GM21390 (cell line): ENCODE measurements around the gene SAXO2.
"Not testable (repeated sequence)": the region's sequence is repeated elsewhere in the genome, so short reads cannot be mapped to it uniquely, and the experiment has no call there.

ENCODE experiments used
- ATAC-seq: cut with Tn5 transposase; IDR thresholded peaks from one replicate; pipeline ENCODE4 v1.9.1; 2021; ENCODE audit not compliant: unreplicated experiment

SAXO2 gene

GRCh38 chr15:82262422-82263026 is at the start of gene SAXO2, which contains the start of gene EFL1:
Gene SAXO2, plus strand, starts transcription at chr15:82262818. Its CDS starts 62 bp downstream, at chr15:82262880.
Gene EFL1, minus strand, starts transcription at chr15:82262734. Its CDS starts 956 bp downstream, at chr15:82261778.
- peak; percentile 95 for ATAC-seq

- not testable (repeated sequence) for ATAC-seq
Measured at GRCh38 chr15:82216092-82216491, 46.5 kb upstream of the SAXO2 start.

GRCh38 chr15:82221535-82221934 is 41.1 kb upstream of the SAXO2 start:
- not testable (repeated sequence) for ATAC-seq

- ATAC-seq: no peak
Measured at GRCh38 chr15:82228750-82229149, 33.9 kb upstream of the SAXO2 start.

- ATAC-seq: no peak
Measured at GRCh38 chr15:82231233-82231632, 31.4 kb upstream of the SAXO2 start.

- ATAC-seq: no peak
Measured at GRCh38 chr15:82231842-82232241, 30.8 kb upstream of the SAXO2 start.

- not testable (repeated sequence) for ATAC-seq
Measured at GRCh38 chr15:82237944-82238534, 24.6 kb upstream of the SAXO2 start.

- no peak for ATAC-seq
Measured at GRCh38 chr15:82239685-82240391, 22.8 kb upstream of the SAXO2 start.

- not testable (repeated sequence) for ATAC-seq
Measured at GRCh38 chr15:82241836-82242499, 20.6 kb upstream of the SAXO2 start.

- ATAC-seq: not testable (repeated sequence)
Measured at GRCh38 chr15:82243644-82244043, 19.0 kb upstream of the SAXO2 start.

GRCh38 chr15:82245956-82246355 is 16.7 kb upstream of the SAXO2 start:
- not testable (repeated sequence) for ATAC-seq

GRCh38 chr15:82248261-82248660 is 14.4 kb upstream of the SAXO2 start:
- not testable (repeated sequence) for ATAC-seq

GRCh38 chr15:82261566-82262421 is 824 bp upstream of the SAXO2 start:
- peak; percentile 23 for ATAC-seq

GRCh38 chr15:82263350-82263749 is 732 bp downstream of the SAXO2 start:
- ATAC-seq: no peak

- not testable (repeated sequence) for ATAC-seq
Measured at GRCh38 chr15:82267137-82267536, 4.5 kb downstream of the SAXO2 start.

GRCh38 chr15:82268454-82268853 is 5.8 kb downstream of the SAXO2 start:
- not testable (repeated sequence) for ATAC-seq

- no peak for ATAC-seq
Measured at GRCh38 chr15:82272154-82272553, 9.5 kb downstream of the SAXO2 start.

GRCh38 chr15:82275410-82275809 is 12.8 kb downstream of the SAXO2 start:
- no peak for ATAC-seq

GRCh38 chr15:82281276-82281675 is 18.7 kb downstream of the SAXO2 start:
- ATAC-seq: not testable (repeated sequence)

- ATAC-seq: not testable (repeated sequence)
Measured at GRCh38 chr15:82282386-82282785, 19.8 kb downstream of the SAXO2 start.
